ENCODE data around the gene NMB. TPM values are rescaled to one million over a fixed set of nuclear protein-coding genes. Genes with fewer than 3 reads are reported as not detected.
"Not testable (repeated sequence)": the region's sequence is repeated elsewhere in the genome, so short reads cannot be mapped to it uniquely, and the experiment has no call there.

Gene NMB
- total RNA-seq, 1 experiment from 2014 or later: 19.4 TPM

- Histone ChIP-seq H3K36me3 (replicated peaks; ENCODE audit: control insufficient read depth, insufficient read depth, low read length) (peaks cover 42% of the 10 kb centered on the region), H3K27me3 (ENCODE audit: control insufficient read depth, insufficient read depth, low read length) (no peaks in the 10 kb centered on the region), H3K4me3 (ENCODE audit: insufficient read depth, low read depth, low read length) (no peak overlapping the region)
- no peak for DNase-seq
These were observed 12.0 kb downstream of the NMB start for GRCh38 chr15:84645997-84646396.

GRCh38 chr15:84645496-84645895, 12.5 kb downstream of the NMB start:
- Histone ChIP-seq H3K27me3 (ENCODE audit: control insufficient read depth, insufficient read depth, low read length) (no peaks in the 10 kb centered on the region), H3K4me3 (ENCODE audit: insufficient read depth, low read depth, low read length) (no peak overlapping the region), H3K36me3 (replicated peaks; ENCODE audit: control insufficient read depth, insufficient read depth, low read length) (peaks cover 42% of the 10 kb centered on the region)
- no peak for DNase-seq

GRCh38 chr15:84643838-84644237, 14.2 kb downstream of the NMB start:
- Histone ChIP-seq H3K4me3 (ENCODE audit: insufficient read depth, low read depth, low read length) (no peak overlapping the region), H3K36me3 (replicated peaks; ENCODE audit: control insufficient read depth, insufficient read depth, low read length) (peaks cover 42% of the 10 kb centered on the region), H3K27me3 (ENCODE audit: control insufficient read depth, insufficient read depth, low read length) (no peaks in the 10 kb centered on the region)
- DNase-seq: no peak

- not testable (repeated sequence) for H3K27me3 ChIP-seq (ENCODE audit: control insufficient read depth, insufficient read depth, low read length); DNase-seq; H3K4me3 ChIP-seq (ENCODE audit: insufficient read depth, low read depth, low read length)
- H3K36me3 ChIP-seq (replicated peaks; ENCODE audit: control insufficient read depth, insufficient read depth, low read length): peaks cover 32% of the 10 kb centered on the region
These were observed 15.4 kb downstream of the NMB start for GRCh38 chr15:84642640-84643039.

GRCh38 chr15:84641871-84642270, 16.1 kb downstream of the NMB start:
- not testable (repeated sequence) for H3K27me3 ChIP-seq (ENCODE audit: control insufficient read depth, insufficient read depth, low read length); DNase-seq; H3K4me3 ChIP-seq (ENCODE audit: insufficient read depth, low read depth, low read length)
- H3K36me3 ChIP-seq (replicated peaks; ENCODE audit: control insufficient read depth, insufficient read depth, low read length): peaks cover 31% of the 10 kb centered on the region

- H3K27me3 ChIP-seq (ENCODE audit: control insufficient read depth, insufficient read depth, low read length): peaks cover 3% of the 10 kb centered on the region; the same call in 1 of the 2 replicates
- H3K4me3 ChIP-seq (ENCODE audit: insufficient read depth, low read depth, low read length): no peak overlapping the region
- DNase-seq: peak; percentile 79
- peaks cover 12% of the 10 kb centered on the region for H3K36me3 ChIP-seq (replicated peaks; ENCODE audit: control insufficient read depth, insufficient read depth, low read length)
These were observed 19.9 kb downstream of the NMB start for GRCh38 chr15:84638103-84638502.

- Histone ChIP-seq H3K27me3 (ENCODE audit: control insufficient read depth, insufficient read depth, low read length) (peaks cover 3% of the 10 kb centered on the region; the same call in 1 of the 2 replicates), H3K36me3 (replicated peaks; ENCODE audit: control insufficient read depth, insufficient read depth, low read length) (no peaks in the 10 kb centered on the region), H3K4me3 (ENCODE audit: insufficient read depth, low read depth, low read length) (peak overlapping the region; percentile 70)
- DNase-seq: no peak
These were observed 23.7 kb downstream of the NMB start for GRCh38 chr15:84634228-84634837.

- peak; percentile 83 for DNase-seq
- Histone ChIP-seq H3K27me3 (ENCODE audit: control insufficient read depth, insufficient read depth, low read length) (peaks cover 3% of the 10 kb centered on the region; the same call in 1 of the 2 replicates), H3K36me3 (replicated peaks; ENCODE audit: control insufficient read depth, insufficient read depth, low read length) (no peaks in the 10 kb centered on the region), H3K4me3 (ENCODE audit: insufficient read depth, low read depth, low read length) (peak overlapping the region; percentile 70)
These were observed 24.4 kb downstream of the NMB start for GRCh38 chr15:84633311-84634227.

GRCh38 chr15:84631706-84632272, 26.2 kb downstream of the NMB start:
- peak overlapping the region; percentile 48 for H3K4me3 ChIP-seq (ENCODE audit: insufficient read depth, low read depth, low read length)
- no peaks in the 10 kb centered on the region for H3K36me3 ChIP-seq (replicated peaks; ENCODE audit: control insufficient read depth, insufficient read depth, low read length)
- DNase-seq: no peak
- peaks cover 3% of the 10 kb centered on the region; the same call in 1 of the 2 replicates for H3K27me3 ChIP-seq (ENCODE audit: control insufficient read depth, insufficient read depth, low read length)

- Histone ChIP-seq H3K4me3 (ENCODE audit: insufficient read depth, low read depth, low read length) (no peak overlapping the region), H3K36me3 (replicated peaks; ENCODE audit: control insufficient read depth, insufficient read depth, low read length) (no peaks in the 10 kb centered on the region; the same call in 1 of the 2 replicates), H3K27me3 (ENCODE audit: control insufficient read depth, insufficient read depth, low read length) (no peaks in the 10 kb centered on the region; the same call in 1 of the 2 replicates)
- no peak for DNase-seq
These were observed 29.0 kb downstream of the NMB start for GRCh38 chr15:84629033-84629432.

GRCh38 chr15:84625123-84625522, 32.9 kb downstream of the NMB start:
- Histone ChIP-seq H3K27me3 (ENCODE audit: control insufficient read depth, insufficient read depth, low read length) (no peaks in the 10 kb centered on the region), H3K4me3 (ENCODE audit: insufficient read depth, low read depth, low read length) (no peak overlapping the region), H3K36me3 (replicated peaks; ENCODE audit: control insufficient read depth, insufficient read depth, low read length) (peaks cover 27% of the 10 kb centered on the region)
- no peak for DNase-seq

GRCh38 chr15:84624359-84624758, 33.6 kb downstream of the NMB start:
- DNase-seq: no peak

GRCh38 chr15:84621358-84621979, 36.5 kb downstream of the NMB start:
- peaks cover 27% of the 10 kb centered on the region for H3K36me3 ChIP-seq (replicated peaks; ENCODE audit: control insufficient read depth, insufficient read depth, low read length)
- no peak overlapping the region for H3K4me3 ChIP-seq (ENCODE audit: insufficient read depth, low read depth, low read length)
- H3K27me3 ChIP-seq (ENCODE audit: control insufficient read depth, insufficient read depth, low read length): no peaks in the 10 kb centered on the region
- no peak for DNase-seq

More at GRCh38 chr15:84624359-84624758, 33.6 kb downstream of the NMB start:
- no peaks in the 10 kb centered on the region for H3K27me3 ChIP-seq (ENCODE audit: control insufficient read depth, insufficient read depth, low read length)
- peaks cover 27% of the 10 kb centered on the region for H3K36me3 ChIP-seq (replicated peaks; ENCODE audit: control insufficient read depth, insufficient read depth, low read length)
- H3K4me3 ChIP-seq (ENCODE audit: insufficient read depth, low read depth, low read length): no peak overlapping the region

- Histone ChIP-seq H3K36me3 (replicated peaks; ENCODE audit: control insufficient read depth, insufficient read depth, low read length) (peaks cover 27% of the 10 kb centered on the region), H3K27me3 (ENCODE audit: control insufficient read depth, insufficient read depth, low read length) (no peaks in the 10 kb centered on the region), H3K4me3 (ENCODE audit: insufficient read depth, low read depth, low read length) (no peak overlapping the region)
- no peak for DNase-seq
These were observed 37.4 kb downstream of the NMB start for GRCh38 chr15:84620626-84621025.

Data from H7 (cell line).